HG02885 (cell line): ENCODE data around the gene GPR152.
"Not testable (repeated sequence)": the region's sequence is repeated elsewhere in the genome, so short reads cannot be mapped to it uniquely, and the experiment has no call there.

Experiments used
- ATAC-seq: cut with Tn5 transposase; IDR thresholded peaks from one replicate; pipeline ENCODE4 v1.9.1; 2021; ENCODE audit warnings: mild to moderate bottlenecking; ENCODE audit not compliant: unreplicated experiment, poor library complexity

The GPR152 gene

GRCh38 chr11:67415501-67416304 lies 36.8 kb downstream of the GPR152 start, which contains the start of gene CARNS1:
Gene CARNS1 (plus strand): TSS chr11:67415678. CDS start chr11:67416200, 522 bp downstream.
- no peak for ATAC-seq

- ATAC-seq, result no peak
Measured at GRCh38 chr11:67413266-67413849, 39.2 kb downstream of the GPR152 start.

GRCh38 chr11:67412495-67413179 lies 39.9 kb downstream of the GPR152 start:
- no peak for ATAC-seq

- ATAC-seq, result no peak
Measured at GRCh38 chr11:67411785-67412152, 40.8 kb downstream of the GPR152 start.

GRCh38 chr11:67410984-67411784 lies 41.3 kb downstream of the GPR152 start:
- no peak for ATAC-seq

GRCh38 chr11:67410369-67410831 lies 42.1 kb downstream of the GPR152 start:
- ATAC-seq, result no peak

GRCh38 chr11:67409781-67410368 lies 42.7 kb downstream of the GPR152 start:
- no peak for ATAC-seq

GRCh38 chr11:67409261-67409666 lies 43.3 kb downstream of the GPR152 start:
- no peak for ATAC-seq

- ATAC-seq, result no peak
Measured at GRCh38 chr11:67408437-67409200, 43.9 kb downstream of the GPR152 start.

GRCh38 chr11:67407688-67408163 lies 44.8 kb downstream of the GPR152 start:
- no peak for ATAC-seq

GRCh38 chr11:67406969-67407687 lies 45.4 kb downstream of the GPR152 start:
- ATAC-seq, result no peak

GRCh38 chr11:67406420-67406968 lies 46.0 kb downstream of the GPR152 start:
- no peak for ATAC-seq

- no peak for ATAC-seq
Measured at GRCh38 chr11:67405688-67406339, 46.7 kb downstream of the GPR152 start.

GRCh38 chr11:67405196-67405567 lies 47.3 kb downstream of the GPR152 start:
- no peak for ATAC-seq

GRCh38 chr11:67404515-67405195 lies 47.9 kb downstream of the GPR152 start:
- no peak for ATAC-seq

GRCh38 chr11:67403085-67403484 lies 49.4 kb downstream of the GPR152 start:
- ATAC-seq, result not testable (repeated sequence)

- not testable (repeated sequence) for ATAC-seq
Measured at GRCh38 chr11:67402192-67402839, 50.2 kb downstream of the GPR152 start.
